Smooth muscle cell (in vitro differentiated cells): Measurements from ENCODE around the gene OBSCN. TPM values are rescaled to one million over a fixed set of nuclear protein-coding genes. Genes with fewer than 3 reads are reported as not detected.

Experiments
- DNase-seq: peaks from one replicate; lab custom pipeline; 2025; ENCODE audit not compliant: unreplicated experiment; lab: John Stamatoyannopoulos, UW
- H2AFZ ChIP-seq: fragments of 200-600 bp; sonication (generic); 2 replicates; pipeline ENCODE4 v1.6.0; 2016; ENCODE audit warnings: antibody characterized with exemption, low read depth, mild to moderate bottlenecking
- H3F3A ChIP-seq: fragments of 200-600 bp; sonication (generic); 2 replicates; pipeline ENCODE4 v1.6.0; 2017; ENCODE audit warnings: antibody characterized with exemption, low read depth
- H3K27ac ChIP-seq: fragments of 200-600 bp; sonication (generic); 2 replicates; pipeline ENCODE4 v1.5.1; 2016; ENCODE audit warnings: low read depth, mild to moderate bottlenecking
- H3K27me3 ChIP-seq: fragments of 200-600 bp; sonication (generic); 2 replicates; pipeline ENCODE4 v1.6.1; 2016; ENCODE audit warnings: low read depth, mild to moderate bottlenecking
- H3K36me3 ChIP-seq: fragments of 200-600 bp; sonication (generic); 2 replicates; pipeline ENCODE4 v1.5.1; 2016; ENCODE audit warnings: low read depth
- H3K4me1 ChIP-seq: fragments of 200-600 bp; sonication (generic); 2 replicates; pipeline ENCODE4 v1.5.1; 2016; ENCODE audit warnings: low read depth
- H3K4me2 ChIP-seq: fragments of 200-600 bp; sonication (generic); 2 replicates; pipeline ENCODE4 v1.6.0; 2016; ENCODE audit warnings: mild to moderate bottlenecking
- H3K4me3 ChIP-seq: fragments of 200-600 bp; sonication (generic); 2 replicates; pipeline ENCODE4 v1.5.1; 2016; ENCODE audit warnings: mild to moderate bottlenecking
- H3K79me2 ChIP-seq: fragments of 200-600 bp; sonication (generic); 2 replicates; pipeline ENCODE4 v1.6.0; 2016; ENCODE audit warnings: low read depth, mild to moderate bottlenecking
- H3K9ac ChIP-seq: fragments of 200-600 bp; sonication (generic); 2 replicates; pipeline ENCODE4 v1.6.0; 2016; ENCODE audit warnings: low read depth
- H3K9me3 ChIP-seq: fragments of 200-600 bp; sonication (generic); replicated peaks from 2 replicates; pipeline ENCODE4 v1.5.1; 2016; ENCODE audit warnings: low read depth
- H4K20me1 ChIP-seq: fragments of 200-600 bp; sonication (generic); 2 replicates; pipeline ENCODE4 v1.6.0; 2016; ENCODE audit warnings: low read depth
- WGBS: methylation state at CpG from one replicate; pipeline ENCODE4 v1.1.7; 2016; ENCODE audit warnings: low lambda C conversion rate; 5-methylcytosine and 5-hydroxymethylcytosine counted together
- polyA plus RNA-seq: library from polyadenylated mRNA; unstranded; fragments of >200 nt; fragmentation: Nextera tagmentation; extraction: Ambion mirVana; gene quantifications from 2 replicates; pipeline ENCODE4 v1.2.1, GENCODE V29; 2016
- total RNA-seq: library from RNA; depleted of rRNA; stranded (reverse); fragments of >200 nt; gene quantifications from 2 replicates; pipeline ENCODE4 v1.2.3, GENCODE V29; 2014
- TF ChIP-seq, protein P1 (sequence below): fragments of 200-600 bp; sonication (generic); IDR thresholded peaks from 2 replicates; pipeline ENCODE4 v1.5.1; 2017; ENCODE audit warnings: borderline replicate concordance, mild to moderate bottlenecking, antibody characterized with exemption; ENCODE audit not compliant: insufficient read depth, poor library complexity, severe bottlenecking

The OBSCN gene
- total and polyA plus RNA-seq, 2 experiments from 2014 or later: 3.8 to 10.6 TPM

DNA sequence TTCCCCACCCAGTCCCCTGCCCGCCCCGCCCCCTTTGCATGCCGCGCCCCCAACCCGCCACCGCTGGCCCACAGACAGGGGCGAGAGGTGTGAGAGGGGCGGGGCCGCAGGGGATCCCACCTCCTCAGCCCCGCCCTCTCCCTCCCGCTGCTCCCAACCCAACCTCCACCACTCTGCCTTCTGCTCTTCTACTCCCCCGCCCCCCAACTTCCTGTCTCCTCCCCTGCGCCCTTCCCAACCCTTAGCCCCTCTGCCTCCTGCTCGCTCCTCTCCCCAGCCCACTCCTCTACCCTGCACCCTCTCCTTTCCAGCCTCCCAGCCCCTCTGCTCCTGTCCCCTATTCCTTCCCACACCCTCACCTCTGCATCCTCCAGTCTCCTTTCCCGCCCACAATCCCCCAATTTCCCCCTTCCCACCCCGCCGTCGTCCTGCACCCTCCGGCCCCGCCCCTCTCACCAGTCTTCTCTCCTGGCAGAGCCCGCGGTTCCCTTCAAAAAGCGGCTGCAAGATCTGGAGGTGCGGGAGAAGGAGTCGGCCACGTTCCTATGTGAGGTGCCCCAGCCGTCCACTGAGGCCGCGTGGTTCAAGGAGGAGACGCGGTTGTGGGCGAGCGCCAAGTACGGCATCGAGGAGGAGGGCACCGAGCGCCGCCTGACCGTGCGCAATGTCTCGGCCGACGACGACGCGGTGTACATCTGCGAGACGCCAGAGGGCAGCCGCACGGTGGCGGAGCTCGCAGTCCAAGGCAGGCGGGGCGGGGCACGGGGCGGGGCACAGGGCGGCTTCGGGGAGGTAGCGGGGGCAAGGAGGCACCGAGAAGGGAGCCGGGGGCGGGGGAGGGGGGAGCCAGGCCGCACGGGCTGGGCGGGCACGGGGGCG, 5.4 kb downstream of the OBSCN start:
- TF ChIP-seq, protein P1, sequence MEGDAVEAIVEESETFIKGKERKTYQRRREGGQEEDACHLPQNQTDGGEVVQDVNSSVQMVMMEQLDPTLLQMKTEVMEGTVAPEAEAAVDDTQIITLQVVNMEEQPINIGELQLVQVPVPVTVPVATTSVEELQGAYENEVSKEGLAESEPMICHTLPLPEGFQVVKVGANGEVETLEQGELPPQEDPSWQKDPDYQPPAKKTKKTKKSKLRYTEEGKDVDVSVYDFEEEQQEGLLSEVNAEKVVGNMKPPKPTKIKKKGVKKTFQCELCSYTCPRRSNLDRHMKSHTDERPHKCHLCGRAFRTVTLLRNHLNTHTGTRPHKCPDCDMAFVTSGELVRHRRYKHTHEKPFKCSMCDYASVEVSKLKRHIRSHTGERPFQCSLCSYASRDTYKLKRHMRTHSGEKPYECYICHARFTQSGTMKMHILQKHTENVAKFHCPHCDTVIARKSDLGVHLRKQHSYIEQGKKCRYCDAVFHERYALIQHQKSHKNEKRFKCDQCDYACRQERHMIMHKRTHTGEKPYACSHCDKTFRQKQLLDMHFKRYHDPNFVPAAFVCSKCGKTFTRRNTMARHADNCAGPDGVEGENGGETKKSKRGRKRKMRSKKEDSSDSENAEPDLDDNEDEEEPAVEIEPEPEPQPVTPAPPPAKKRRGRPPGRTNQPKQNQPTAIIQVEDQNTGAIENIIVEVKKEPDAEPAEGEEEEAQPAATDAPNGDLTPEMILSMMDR: peak; percentile 53
- peaks cover 8% of the 10 kb centered on the region for H4K20me1 ChIP-seq
- H3K4me3 ChIP-seq: peak overlapping the region; percentile 68
- peak overlapping the region; percentile 99 for H3K4me2 ChIP-seq
- no peaks in the 10 kb centered on the region for H3K4me1 ChIP-seq
- no peak overlapping the region for H3K27ac ChIP-seq
- H2AFZ ChIP-seq: peak overlapping the region; percentile 21
- under 1% methylated on average over 27 of the region's 67 CpGs for WGBS
- no peaks in the 10 kb centered on the region for H3K36me3 ChIP-seq
- H3K27me3 ChIP-seq: no peaks in the 10 kb centered on the region
- no peak overlapping the region for H3K9ac ChIP-seq
- no peaks in the 10 kb centered on the region for H3K9me3 ChIP-seq
- peak; percentile 66 for DNase-seq
- H3K79me2 ChIP-seq: no peaks in the 10 kb centered on the region
- H3F3A ChIP-seq: no peaks in the 10 kb centered on the region

DNA sequence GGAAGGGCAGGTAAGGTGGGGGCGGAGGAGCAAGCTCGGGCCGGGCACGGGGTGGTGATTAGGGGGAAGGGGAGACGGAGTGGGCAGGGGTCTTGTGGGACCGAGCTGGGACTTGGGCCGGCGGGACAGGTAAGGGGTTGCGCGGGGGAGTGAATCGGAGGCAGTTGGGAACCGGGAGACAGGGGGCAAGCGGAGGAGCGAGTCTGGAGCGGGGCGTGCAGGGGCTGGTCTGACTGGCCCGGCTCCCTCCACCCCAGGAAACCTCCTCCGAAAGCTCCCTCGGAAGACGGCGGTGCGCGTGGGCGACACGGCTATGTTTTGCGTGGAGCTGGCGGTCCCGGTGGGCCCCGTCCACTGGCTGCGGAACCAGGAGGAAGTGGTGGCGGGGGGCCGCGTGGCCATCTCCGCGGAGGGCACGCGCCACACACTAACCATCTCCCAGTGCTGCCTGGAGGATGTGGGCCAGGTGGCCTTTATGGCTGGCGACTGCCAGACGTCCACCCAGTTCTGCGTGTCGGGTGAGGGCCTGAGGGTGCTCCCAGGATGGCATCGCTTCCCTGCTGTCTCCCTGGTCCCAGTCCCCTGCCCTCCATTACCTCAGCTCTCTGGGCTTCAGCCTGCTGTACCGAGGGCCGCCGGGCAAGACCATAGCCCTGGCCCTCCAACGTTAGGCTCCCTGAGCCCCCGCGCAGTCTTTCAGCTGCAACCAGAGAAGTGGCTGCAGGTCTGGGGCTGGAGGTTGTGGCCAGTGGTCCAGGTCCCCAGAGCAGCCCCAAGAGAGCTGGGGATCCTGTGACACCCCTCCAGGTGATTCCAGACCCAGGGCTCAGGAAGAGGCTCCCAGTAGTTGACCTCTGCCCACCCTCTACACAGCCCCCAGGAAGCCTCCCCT, 6.3 kb downstream of the OBSCN start:
- no peak for DNase-seq
- Histone ChIP-seq H2AFZ (no peak overlapping the region), H3K4me3 (peak overlapping the region; percentile 68), H3K79me2 (no peaks in the 10 kb centered on the region), H3F3A (no peaks in the 10 kb centered on the region), H3K4me1 (no peaks in the 10 kb centered on the region), H3K4me2 (peak overlapping the region; percentile 99), H3K36me3 (no peaks in the 10 kb centered on the region), H4K20me1 (peaks cover 8% of the 10 kb centered on the region), H3K9ac (no peak overlapping the region), H3K27ac (no peak overlapping the region), H3K9me3 (no peaks in the 10 kb centered on the region), H3K27me3 (no peaks in the 10 kb centered on the region)
- TF ChIP-seq, protein P1: no peak
- WGBS: 32% methylated on average over 33 of the region's 48 CpGs

DNA sequence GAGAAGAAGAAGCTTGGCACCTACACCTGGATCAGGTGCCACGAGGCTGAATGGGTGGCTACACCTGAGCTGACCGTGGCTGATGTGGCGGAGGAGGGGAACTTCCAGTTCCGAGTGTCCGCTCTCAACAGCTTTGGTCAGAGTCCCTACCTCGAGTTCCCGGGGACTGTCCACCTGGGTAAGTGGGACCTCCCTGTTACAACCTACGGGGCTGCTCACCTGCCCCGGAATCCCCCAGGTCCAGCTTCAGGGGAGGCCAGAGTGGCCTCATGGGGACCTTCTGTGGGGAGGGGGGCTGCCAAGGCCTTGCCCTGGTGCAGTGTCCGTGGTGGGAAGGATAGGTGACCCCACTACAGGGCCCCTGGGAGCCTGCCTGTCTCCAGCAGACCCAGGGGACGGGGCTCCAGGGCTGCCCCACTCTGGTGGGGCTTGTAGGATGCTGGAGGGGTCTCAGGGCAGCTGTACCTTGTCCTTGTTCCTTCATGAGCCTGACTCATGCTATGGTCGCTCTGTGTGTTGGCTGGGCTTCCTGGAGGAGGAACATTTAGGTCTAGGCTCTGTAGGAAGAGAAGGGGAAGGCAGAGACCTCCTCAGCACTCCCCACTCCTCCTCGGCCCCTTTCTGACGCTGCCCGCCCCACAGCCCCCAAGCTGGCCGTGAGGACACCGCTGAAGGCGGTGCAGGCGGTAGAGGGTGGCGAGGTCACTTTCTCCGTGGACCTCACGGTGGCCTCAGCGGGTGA, 7.2 kb downstream of the OBSCN start:
- no peak overlapping the region for H3K4me3 ChIP-seq
- no peak for DNase-seq
- H3K9ac ChIP-seq: no peak overlapping the region
- no peaks in the 10 kb centered on the region for H3K4me1 ChIP-seq
- H3K27me3 ChIP-seq: no peaks in the 10 kb centered on the region
- 95% methylated on average over 22 of the region's 23 CpGs for WGBS
- TF ChIP-seq, protein P1: no peak
- no peak overlapping the region for H3K27ac ChIP-seq
- no peaks in the 10 kb centered on the region for H3K36me3 ChIP-seq
- H2AFZ ChIP-seq: no peak overlapping the region
- H4K20me1 ChIP-seq: peaks cover 8% of the 10 kb centered on the region
- H3K4me2 ChIP-seq: no peak overlapping the region
- no peaks in the 10 kb centered on the region for H3K79me2 ChIP-seq
- H3K9me3 ChIP-seq: no peaks in the 10 kb centered on the region
- H3F3A ChIP-seq: no peaks in the 10 kb centered on the region
